ENCODE results near the gene ETFA.
A peak's percentile ranks its signal among the peaks of the same experiment; 100 is the strongest.

Gene ETFA

GRCh38 chr15:76311100-76311953 is at the start of gene ETFA (continued):
- TF ChIP-seq ZNF302 (tag by site-specific recombination; IDR thresholded peaks at IDR 0.05; ENCODE audit: low read depth) (no peak), ZNF184 (tag by site-specific recombination; IDR thresholded peaks at IDR 0.05) (peak; percentile 19; the same call in 1 of the 2 replicates), INSM2 (tag by site-specific recombination; IDR thresholded peaks at IDR 0.05) (no peak), ZNF76 (tag by site-specific recombination; IDR thresholded peaks at IDR 0.05; ENCODE audit: borderline replicate concordance, low read depth) (peak; percentile 49; the same call in 1 of the 2 replicates), ZNF239 (tag by site-specific recombination; IDR thresholded peaks at IDR 0.05) (no peak), ZFP69B (tag by site-specific recombination; IDR thresholded peaks at IDR 0.05) (peak; percentile 39; the same call in 1 of the 2 replicates), ZXDB (tag by site-specific recombination; IDR thresholded peaks at IDR 0.05) (peak; percentile 89), ZNF426 (tag by site-specific recombination; IDR thresholded peaks at IDR 0.05) (no peak), ZNF221 (tag by site-specific recombination; IDR thresholded peaks at IDR 0.05; ENCODE audit: borderline replicate concordance) (0 out of 2 replicates have a peak, but pooled peaks have one; percentile 11), MZF1 (tag by site-specific recombination; IDR thresholded peaks at IDR 0.05; ENCODE audit: borderline replicate concordance) (0 out of 2 replicates have a peak, but pooled peaks have one; percentile 42), PATZ1 (tag by site-specific recombination; IDR thresholded peaks at IDR 0.05) (peak; percentile 71), ZEB2 (tag by site-specific recombination; IDR thresholded peaks at IDR 0.05) (peak; percentile 79), BCL11A (tag by site-specific recombination; IDR thresholded peaks at IDR 0.05; ENCODE audit: low read depth) (peak; percentile 57), ZNF830 (tag by site-specific recombination; IDR thresholded peaks at IDR 0.05; ENCODE audit: low read depth) (no peak), ZNF248 (tag by site-specific recombination; IDR thresholded peaks at IDR 0.05) (no peak), ZNF350 (tag by site-specific recombination; IDR thresholded peaks at IDR 0.05) (no peak), ATF2 (tag by site-specific recombination; IDR thresholded peaks at IDR 0.05; ENCODE audit: low read depth) (no peak), HOXD13 (CRISPR knock-in tag; IDR thresholded peaks at IDR 0.05; ENCODE audit: borderline replicate concordance) (no peak), ZSCAN16 (tag by site-specific recombination; IDR thresholded peaks at IDR 0.05) (no peak), ZNF449 (tag by site-specific recombination; IDR thresholded peaks at IDR 0.05) (peak; percentile 84), ZNF18 (tag by site-specific recombination; IDR thresholded peaks at IDR 0.05) (no peak; the same call in 1 of the 2 replicates), KLF7 (tag by site-specific recombination; IDR thresholded peaks at IDR 0.05; ENCODE audit: borderline replicate concordance) (no peak; the same call in 1 of the 2 replicates), ZNF394 (tag by site-specific recombination; IDR thresholded peaks at IDR 0.05; ENCODE audit: borderline replicate concordance) (no peak), ZNF280D (tag by site-specific recombination; IDR thresholded peaks at IDR 0.05) (no peak), ZNF24 (tag by site-specific recombination; IDR thresholded peaks at IDR 0.05) (peak; percentile 86), ZNF777 (tag by site-specific recombination; IDR thresholded peaks at IDR 0.05; ENCODE audit: borderline replicate concordance) (no peak)

All from HEK293 (cell line).